Iris pigment epithelial cell (primary cell): ENCODE measurements around the gene CDH23.

Experiments
- DNase-seq: peaks from one replicate; pipeline ENCODE4 v3.0.0-alpha.2; 2011; ENCODE audit warnings: low read depth

The CDH23 gene

GRCh38 chr10:71761105-71761511, 364.4 kb downstream of the CDH23 start:
- DNase-seq = no peak

- DNase-seq = no peak
Observed at GRCh38 chr10:71761541-71762113, 364.9 kb downstream of the CDH23 start.

GRCh38 chr10:71762324-71762723, 365.6 kb downstream of the CDH23 start:
- DNase-seq = no peak

GRCh38 chr10:71763352-71764127, 366.8 kb downstream of the CDH23 start:
- DNase-seq = no peak

- peak; percentile 63 for DNase-seq
Observed at GRCh38 chr10:71765176-71765904, 368.6 kb downstream of the CDH23 start.

- DNase-seq = no peak
Observed at GRCh38 chr10:71765906-71766716, 369.4 kb downstream of the CDH23 start.

- DNase-seq = peak; percentile 98
Observed at GRCh38 chr10:71766717-71767419, 370.1 kb downstream of the CDH23 start.

- peak; percentile 79 for DNase-seq
Observed at GRCh38 chr10:71767420-71768035, 370.8 kb downstream of the CDH23 start.

GRCh38 chr10:71769279-71769823, 372.6 kb downstream of the CDH23 start:
- peak; percentile 77 for DNase-seq

GRCh38 chr10:71770255-71770654, 373.5 kb downstream of the CDH23 start:
- DNase-seq = peak; percentile 90

- DNase-seq = peak; percentile 84
Observed at GRCh38 chr10:71770789-71771188, 374.1 kb downstream of the CDH23 start.

- DNase-seq = no peak
Observed at GRCh38 chr10:71771204-71771603, 374.5 kb downstream of the CDH23 start.

GRCh38 chr10:71771821-71772617, 375.3 kb downstream of the CDH23 start:
- DNase-seq = peak; percentile 82

- DNase-seq = no peak
Observed at GRCh38 chr10:71772832-71773220, 376.1 kb downstream of the CDH23 start.

GRCh38 chr10:71773221-71773971, 376.7 kb downstream of the CDH23 start, which contains the start of gene VSIR:
VSIR (minus strand) TSS chr10:71773520; CDS start chr10:71773439, 81 bp downstream.
- peak; percentile 84 for DNase-seq

- no peak for DNase-seq
Observed at GRCh38 chr10:71774916-71775702, 378.4 kb downstream of the CDH23 start.

GRCh38 chr10:71776481-71776925, 379.8 kb downstream of the CDH23 start:
- DNase-seq = no peak
